ENCODE measurements around the gene PPP5C.

Gene PPP5C

GRCh38 chr19:46383846-46384245 lies 37.0 kb downstream of the PPP5C start:
- H3K36me3 ChIP-seq (ENCODE audit: control insufficient read depth, insufficient read depth, low read length) = peaks cover 27% of the 10 kb centered on the region
- H3K4me1 ChIP-seq (ENCODE audit: control insufficient read depth, insufficient read depth, low read length) = no peaks in the 10 kb centered on the region
- H3K9ac ChIP-seq (ENCODE audit: low read length) = no peak overlapping the region
- H3K4me3 ChIP-seq (ENCODE audit: low read length) = no peak overlapping the region
- H3K27ac ChIP-seq (ENCODE audit: low read depth, low read length) = no peak overlapping the region
- no peaks in the 10 kb centered on the region for H3K27me3 ChIP-seq (ENCODE audit: control insufficient read depth, insufficient read depth, low read length)

- Histone ChIP-seq H3K27ac (ENCODE audit: low read depth, low read length) (no peak overlapping the region), H3K4me3 (ENCODE audit: low read length) (no peak overlapping the region), H3K4me1 (ENCODE audit: control insufficient read depth, insufficient read depth, low read length) (no peaks in the 10 kb centered on the region), H3K27me3 (ENCODE audit: control insufficient read depth, insufficient read depth, low read length) (no peaks in the 10 kb centered on the region), H3K36me3 (ENCODE audit: control insufficient read depth, insufficient read depth, low read length) (peaks cover 28% of the 10 kb centered on the region), H3K9ac (ENCODE audit: low read length) (no peak overlapping the region)
Observed at GRCh38 chr19:46384396-46384795, 37.5 kb downstream of the PPP5C start.

- H3K27me3 ChIP-seq (ENCODE audit: control insufficient read depth, insufficient read depth, low read length) = no peaks in the 10 kb centered on the region
- no peak overlapping the region for H3K4me3 ChIP-seq (ENCODE audit: low read length)
- peaks cover 35% of the 10 kb centered on the region for H3K36me3 ChIP-seq (ENCODE audit: control insufficient read depth, insufficient read depth, low read length)
- H3K4me1 ChIP-seq (ENCODE audit: control insufficient read depth, insufficient read depth, low read length) = no peaks in the 10 kb centered on the region
- H3K27ac ChIP-seq (ENCODE audit: low read depth, low read length) = no peak overlapping the region
- no peak overlapping the region for H3K9ac ChIP-seq (ENCODE audit: low read length)
Observed at GRCh38 chr19:46385636-46386035, 38.7 kb downstream of the PPP5C start.

- H3K36me3 ChIP-seq (ENCODE audit: control insufficient read depth, insufficient read depth, low read length) = peaks cover 36% of the 10 kb centered on the region
- no peak overlapping the region for H3K9ac ChIP-seq (ENCODE audit: low read length)
- H3K4me3 ChIP-seq (ENCODE audit: low read length) = no peak overlapping the region
- H3K27ac ChIP-seq (ENCODE audit: low read depth, low read length) = no peak overlapping the region
- H3K4me1 ChIP-seq (ENCODE audit: control insufficient read depth, insufficient read depth, low read length) = no peaks in the 10 kb centered on the region
- no peaks in the 10 kb centered on the region for H3K27me3 ChIP-seq (ENCODE audit: control insufficient read depth, insufficient read depth, low read length)
Observed at GRCh38 chr19:46386151-46386550, 39.3 kb downstream of the PPP5C start.

GRCh38 chr19:46386996-46387712 lies 40.3 kb downstream of the PPP5C start:
- Histone ChIP-seq H3K27me3 (ENCODE audit: control insufficient read depth, insufficient read depth, low read length) (no peaks in the 10 kb centered on the region), H3K4me1 (ENCODE audit: control insufficient read depth, insufficient read depth, low read length) (no peaks in the 10 kb centered on the region), H3K9ac (ENCODE audit: low read length) (no peak overlapping the region), H3K36me3 (ENCODE audit: control insufficient read depth, insufficient read depth, low read length) (peaks cover 38% of the 10 kb centered on the region), H3K4me3 (ENCODE audit: low read length) (no peak overlapping the region), H3K27ac (ENCODE audit: low read depth, low read length) (no peak overlapping the region)

- no peak overlapping the region for H3K27ac ChIP-seq (ENCODE audit: low read depth, low read length)
- H3K4me3 ChIP-seq (ENCODE audit: low read length) = no peak overlapping the region
- H3K4me1 ChIP-seq (ENCODE audit: control insufficient read depth, insufficient read depth, low read length) = no peaks in the 10 kb centered on the region
- H3K36me3 ChIP-seq (ENCODE audit: control insufficient read depth, insufficient read depth, low read length) = peaks cover 38% of the 10 kb centered on the region
- H3K9ac ChIP-seq (ENCODE audit: low read length) = no peak overlapping the region
- H3K27me3 ChIP-seq (ENCODE audit: control insufficient read depth, insufficient read depth, low read length) = no peaks in the 10 kb centered on the region
Observed at GRCh38 chr19:46387713-46388130, 40.8 kb downstream of the PPP5C start.

- H3K4me1 ChIP-seq (ENCODE audit: control insufficient read depth, insufficient read depth, low read length) = no peaks in the 10 kb centered on the region
- peaks cover 38% of the 10 kb centered on the region for H3K36me3 ChIP-seq (ENCODE audit: control insufficient read depth, insufficient read depth, low read length)
- no peak overlapping the region for H3K4me3 ChIP-seq (ENCODE audit: low read length)
- H3K27me3 ChIP-seq (ENCODE audit: control insufficient read depth, insufficient read depth, low read length) = no peaks in the 10 kb centered on the region
- H3K9ac ChIP-seq (ENCODE audit: low read length) = no peak overlapping the region
- H3K27ac ChIP-seq (ENCODE audit: low read depth, low read length) = no peak overlapping the region
Observed at GRCh38 chr19:46388311-46389095, 41.6 kb downstream of the PPP5C start.

- Histone ChIP-seq H3K36me3 (ENCODE audit: control insufficient read depth, insufficient read depth, low read length) (peaks cover 24% of the 10 kb centered on the region), H3K4me3 (ENCODE audit: low read length) (no peak overlapping the region), H3K27me3 (ENCODE audit: control insufficient read depth, insufficient read depth, low read length) (no peaks in the 10 kb centered on the region), H3K4me1 (ENCODE audit: control insufficient read depth, insufficient read depth, low read length) (no peaks in the 10 kb centered on the region), H3K9ac (ENCODE audit: low read length) (no peak overlapping the region), H3K27ac (ENCODE audit: low read depth, low read length) (no peak overlapping the region)
Observed at GRCh38 chr19:46390121-46390858, 43.4 kb downstream of the PPP5C start.

- H3K4me3 ChIP-seq (ENCODE audit: low read length) = no peak overlapping the region
- peaks cover 24% of the 10 kb centered on the region for H3K36me3 ChIP-seq (ENCODE audit: control insufficient read depth, insufficient read depth, low read length)
- H3K9ac ChIP-seq (ENCODE audit: low read length) = no peak overlapping the region
- H3K27me3 ChIP-seq (ENCODE audit: control insufficient read depth, insufficient read depth, low read length) = no peaks in the 10 kb centered on the region
- H3K4me1 ChIP-seq (ENCODE audit: control insufficient read depth, insufficient read depth, low read length) = no peaks in the 10 kb centered on the region
- H3K27ac ChIP-seq (ENCODE audit: low read depth, low read length) = no peak overlapping the region
Observed at GRCh38 chr19:46390866-46391265, 44.0 kb downstream of the PPP5C start.

- no peak overlapping the region for H3K27ac ChIP-seq (ENCODE audit: low read depth, low read length)
Observed at GRCh38 chr19:46391296-46392251, 44.7 kb downstream of the PPP5C start.

GRCh38 chr19:46392252-46392801 lies 45.4 kb downstream of the PPP5C start:
- Histone ChIP-seq H3K9ac (ENCODE audit: low read length) (no peak overlapping the region), H3K27ac (ENCODE audit: low read depth, low read length) (no peak overlapping the region), H3K27me3 (ENCODE audit: control insufficient read depth, insufficient read depth, low read length) (no peaks in the 10 kb centered on the region), H3K36me3 (ENCODE audit: control insufficient read depth, insufficient read depth, low read length) (peaks cover 17% of the 10 kb centered on the region), H3K4me1 (ENCODE audit: control insufficient read depth, insufficient read depth, low read length) (no peaks in the 10 kb centered on the region), H3K4me3 (ENCODE audit: low read length) (no peak overlapping the region)

More at GRCh38 chr19:46391296-46392251, 44.7 kb downstream of the PPP5C start:
- H3K4me1 ChIP-seq (ENCODE audit: control insufficient read depth, insufficient read depth, low read length) = no peaks in the 10 kb centered on the region
- no peak overlapping the region for H3K9ac ChIP-seq (ENCODE audit: low read length)
- peaks cover 24% of the 10 kb centered on the region for H3K36me3 ChIP-seq (ENCODE audit: control insufficient read depth, insufficient read depth, low read length)
- no peak overlapping the region for H3K4me3 ChIP-seq (ENCODE audit: low read length)
- H3K27me3 ChIP-seq (ENCODE audit: control insufficient read depth, insufficient read depth, low read length) = no peaks in the 10 kb centered on the region
